M059J (cell line): ENCODE measurements around the gene SLC12A7. TPM values are rescaled to one million over a fixed set of nuclear protein-coding genes. Genes with fewer than 3 reads are reported as not detected.

Experiments
- DNase-seq: peaks from one replicate; pipeline ENCODE4 v3.0.0-alpha.2; 2012; ENCODE audit warnings: low read depth
- total RNA-seq: library from RNA; depleted of rRNA; stranded (reverse); fragments of >200 nt; shearing (Covaris generic); gene quantifications from 2 replicates; pipeline ENCODE4 v1.2.3, GENCODE V29; 2014

SLC12A7 gene
- total RNA-seq, 1 experiment from 2014 or later, result 14.2 TPM

- peak; percentile 39 for DNase-seq
Measured at GRCh38 chr5:1125030-1125357, 13.1 kb upstream of the SLC12A7 start.

- no peak for DNase-seq
Measured at GRCh38 chr5:1124205-1125029, 12.6 kb upstream of the SLC12A7 start.

GRCh38 chr5:1123418-1124147 lies 11.7 kb upstream of the SLC12A7 start:
- DNase-seq, result no peak

- no peak for DNase-seq
Measured at GRCh38 chr5:1122511-1123294, 10.8 kb upstream of the SLC12A7 start.

GRCh38 chr5:1121891-1122290 lies 10.0 kb upstream of the SLC12A7 start:
- DNase-seq, result no peak

- DNase-seq, result no peak
Measured at GRCh38 chr5:1121044-1121443, 9.2 kb upstream of the SLC12A7 start.

- no peak for DNase-seq
Measured at GRCh38 chr5:1120236-1120999, 8.6 kb upstream of the SLC12A7 start.

- no peak for DNase-seq
Measured at GRCh38 chr5:1119312-1119831, 7.5 kb upstream of the SLC12A7 start.

- no peak for DNase-seq
Measured at GRCh38 chr5:1118738-1119137, 6.9 kb upstream of the SLC12A7 start.

- DNase-seq, result peak; percentile 71
Measured at GRCh38 chr5:1118231-1118698, 6.4 kb upstream of the SLC12A7 start.

- no peak for DNase-seq
Measured at GRCh38 chr5:1116977-1117376, 5.1 kb upstream of the SLC12A7 start.

GRCh38 chr5:1116109-1116740 lies 4.4 kb upstream of the SLC12A7 start:
- no peak for DNase-seq

GRCh38 chr5:1115123-1115815 lies 3.4 kb upstream of the SLC12A7 start:
- DNase-seq, result no peak

GRCh38 chr5:1113805-1114586 lies 2.1 kb upstream of the SLC12A7 start:
- no peak for DNase-seq

GRCh38 chr5:1113332-1113690 lies 1.4 kb upstream of the SLC12A7 start:
- no peak for DNase-seq

- peak; percentile 64 for DNase-seq
Measured at GRCh38 chr5:1112596-1113331, 901 bp upstream of the SLC12A7 start.

GRCh38 chr5:1111241-1111726 lies 579 bp downstream of the SLC12A7 start:
- no peak for DNase-seq
